HG03097 (cell line): ENCODE results near the gene PROC.
"Not testable (repeated sequence)": the region's sequence is repeated elsewhere in the genome, so short reads cannot be mapped to it uniquely, and the experiment has no call there.

Experiments
- ATAC-seq: cut with Tn5 transposase; IDR thresholded peaks from one replicate; pipeline ENCODE4 v1.9.1; 2021; ENCODE audit not compliant: unreplicated experiment, low FRiP score

The PROC gene

GRCh38 chr2:127392828-127393578 is 25.2 kb upstream of the PROC start:
- no peak for ATAC-seq

- ATAC-seq = no peak
These were observed 23.7 kb upstream of the PROC start for GRCh38 chr2:127394492-127394891.

GRCh38 chr2:127397568-127398238 is 20.5 kb upstream of the PROC start:
- no peak for ATAC-seq

- peak; percentile 62 for ATAC-seq
These were observed 20.0 kb upstream of the PROC start for GRCh38 chr2:127398239-127398590.

- ATAC-seq = no peak
These were observed 17.7 kb upstream of the PROC start for GRCh38 chr2:127400533-127400896.

GRCh38 chr2:127400897-127401756 is 17.1 kb upstream of the PROC start:
- no peak for ATAC-seq

GRCh38 chr2:127401757-127402695 is 16.2 kb upstream of the PROC start:
- no peak for ATAC-seq

GRCh38 chr2:127403460-127403859 is 14.8 kb upstream of the PROC start:
- ATAC-seq = no peak

- ATAC-seq = no peak
These were observed 13.6 kb upstream of the PROC start for GRCh38 chr2:127404466-127405254.

- no peak for ATAC-seq
These were observed 13.0 kb upstream of the PROC start for GRCh38 chr2:127405255-127405610.

- ATAC-seq = no peak
These were observed 11.8 kb upstream of the PROC start for GRCh38 chr2:127406454-127406853.

GRCh38 chr2:127407091-127407490 is 11.1 kb upstream of the PROC start:
- ATAC-seq = no peak

- no peak for ATAC-seq
These were observed 10.6 kb upstream of the PROC start for GRCh38 chr2:127407661-127408003.

- peak; percentile 64 for ATAC-seq
These were observed 10.0 kb upstream of the PROC start for GRCh38 chr2:127408004-127408806.

- ATAC-seq = no peak
These were observed 9.5 kb upstream of the PROC start for GRCh38 chr2:127408807-127409099.

GRCh38 chr2:127409716-127410115 is 8.5 kb upstream of the PROC start:
- not testable (repeated sequence) for ATAC-seq

GRCh38 chr2:127410871-127411652 is 7.2 kb upstream of the PROC start:
- no peak for ATAC-seq

GRCh38 chr2:127411653-127412369 is 6.4 kb upstream of the PROC start:
- ATAC-seq = no peak
